ENCODE data around the gene CHD9. TPM values are rescaled to one million over a fixed set of nuclear protein-coding genes. Genes with fewer than 3 reads are reported as not detected.

CHD9 gene
- total and polyA plus RNA-seq, 9 of the 15 experiments (the other 6 are each of a cell fraction or from before 2014, with no cell fraction given) = 29.0 to 69.3 (median 40.6) TPM

DNA sequence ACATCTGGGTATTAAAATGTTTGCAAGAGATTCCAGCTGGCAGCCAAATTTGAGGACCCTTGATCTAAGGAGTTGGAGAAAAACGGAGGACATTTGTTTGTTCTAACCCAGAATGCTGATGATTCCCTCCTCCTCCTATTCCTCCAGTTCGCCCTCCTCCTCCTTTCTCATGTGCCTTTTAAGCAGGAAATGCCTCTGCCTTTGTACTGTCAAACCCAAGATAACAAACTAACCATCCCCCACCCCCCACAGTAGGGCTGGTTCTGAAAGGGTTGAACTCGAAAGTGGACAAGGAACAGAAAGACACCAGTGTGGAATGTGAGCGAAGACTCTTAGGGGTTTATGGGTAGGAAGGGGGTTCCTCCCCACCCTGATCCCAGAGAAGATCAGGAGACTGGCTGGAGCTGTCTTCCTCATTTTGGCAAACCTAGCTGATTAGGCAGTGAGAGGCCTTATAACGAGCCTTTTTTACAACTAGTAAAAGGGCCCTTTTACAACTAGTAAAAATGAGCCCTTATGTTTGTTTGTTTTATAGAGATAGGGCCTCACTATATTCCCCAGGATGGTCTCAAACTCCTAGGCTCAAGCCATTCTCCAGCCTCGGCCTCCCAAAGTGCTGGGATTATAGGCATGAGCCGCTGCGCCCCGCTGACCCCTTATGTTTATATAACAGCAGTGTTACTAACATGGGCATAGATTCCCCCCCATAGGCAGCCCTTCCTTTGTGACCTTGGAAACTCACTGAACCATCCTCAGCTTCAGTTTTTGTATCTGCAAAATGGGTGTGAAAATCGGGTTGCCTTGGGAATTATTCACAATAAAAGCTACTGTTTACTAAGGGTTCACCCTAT, 975 bp downstream of the CHD9 start (continued):
- TF ChIP-seq, protein P1, sequence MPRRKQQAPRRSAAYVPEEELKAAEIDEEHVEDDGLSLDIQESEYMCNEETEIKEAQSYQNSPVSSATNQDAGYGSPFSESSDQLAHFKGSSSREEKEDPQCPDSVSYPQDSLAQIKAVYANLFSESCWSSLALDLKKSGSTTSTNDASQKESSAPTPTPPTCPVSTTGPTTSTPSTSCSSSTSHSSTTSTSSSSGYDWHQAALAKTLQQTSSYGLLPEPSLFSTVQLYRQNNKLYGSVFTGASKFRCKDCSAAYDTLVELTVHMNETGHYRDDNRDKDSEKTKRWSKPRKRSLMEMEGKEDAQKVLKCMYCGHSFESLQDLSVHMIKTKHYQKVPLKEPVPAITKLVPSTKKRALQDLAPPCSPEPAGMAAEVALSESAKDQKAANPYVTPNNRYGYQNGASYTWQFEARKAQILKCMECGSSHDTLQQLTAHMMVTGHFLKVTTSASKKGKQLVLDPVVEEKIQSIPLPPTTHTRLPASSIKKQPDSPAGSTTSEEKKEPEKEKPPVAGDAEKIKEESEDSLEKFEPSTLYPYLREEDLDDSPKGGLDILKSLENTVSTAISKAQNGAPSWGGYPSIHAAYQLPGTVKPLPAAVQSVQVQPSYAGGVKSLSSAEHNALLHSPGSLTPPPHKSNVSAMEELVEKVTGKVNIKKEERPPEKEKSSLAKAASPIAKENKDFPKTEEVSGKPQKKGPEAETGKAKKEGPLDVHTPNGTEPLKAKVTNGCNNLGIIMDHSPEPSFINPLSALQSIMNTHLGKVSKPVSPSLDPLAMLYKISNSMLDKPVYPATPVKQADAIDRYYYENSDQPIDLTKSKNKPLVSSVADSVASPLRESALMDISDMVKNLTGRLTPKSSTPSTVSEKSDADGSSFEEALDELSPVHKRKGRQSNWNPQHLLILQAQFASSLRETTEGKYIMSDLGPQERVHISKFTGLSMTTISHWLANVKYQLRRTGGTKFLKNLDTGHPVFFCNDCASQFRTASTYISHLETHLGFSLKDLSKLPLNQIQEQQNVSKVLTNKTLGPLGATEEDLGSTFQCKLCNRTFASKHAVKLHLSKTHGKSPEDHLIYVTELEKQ (CRISPR knock-in tag; IDR thresholded peaks at IDR 0.05) = no peak
- no peak for TF ChIP-seq GTF2A2 (tag; IDR thresholded peaks at IDR 0.05)
- TF ChIP-seq U2AF1 (optimal IDR thresholded peaks at IDR 0.05; ENCODE audit: low read depth, low read length) = no peak
- peak; percentile 63 for TF ChIP-seq CBFA2T3 (IDR thresholded peaks at IDR 0.05)
- TF ChIP-seq, protein P2, sequence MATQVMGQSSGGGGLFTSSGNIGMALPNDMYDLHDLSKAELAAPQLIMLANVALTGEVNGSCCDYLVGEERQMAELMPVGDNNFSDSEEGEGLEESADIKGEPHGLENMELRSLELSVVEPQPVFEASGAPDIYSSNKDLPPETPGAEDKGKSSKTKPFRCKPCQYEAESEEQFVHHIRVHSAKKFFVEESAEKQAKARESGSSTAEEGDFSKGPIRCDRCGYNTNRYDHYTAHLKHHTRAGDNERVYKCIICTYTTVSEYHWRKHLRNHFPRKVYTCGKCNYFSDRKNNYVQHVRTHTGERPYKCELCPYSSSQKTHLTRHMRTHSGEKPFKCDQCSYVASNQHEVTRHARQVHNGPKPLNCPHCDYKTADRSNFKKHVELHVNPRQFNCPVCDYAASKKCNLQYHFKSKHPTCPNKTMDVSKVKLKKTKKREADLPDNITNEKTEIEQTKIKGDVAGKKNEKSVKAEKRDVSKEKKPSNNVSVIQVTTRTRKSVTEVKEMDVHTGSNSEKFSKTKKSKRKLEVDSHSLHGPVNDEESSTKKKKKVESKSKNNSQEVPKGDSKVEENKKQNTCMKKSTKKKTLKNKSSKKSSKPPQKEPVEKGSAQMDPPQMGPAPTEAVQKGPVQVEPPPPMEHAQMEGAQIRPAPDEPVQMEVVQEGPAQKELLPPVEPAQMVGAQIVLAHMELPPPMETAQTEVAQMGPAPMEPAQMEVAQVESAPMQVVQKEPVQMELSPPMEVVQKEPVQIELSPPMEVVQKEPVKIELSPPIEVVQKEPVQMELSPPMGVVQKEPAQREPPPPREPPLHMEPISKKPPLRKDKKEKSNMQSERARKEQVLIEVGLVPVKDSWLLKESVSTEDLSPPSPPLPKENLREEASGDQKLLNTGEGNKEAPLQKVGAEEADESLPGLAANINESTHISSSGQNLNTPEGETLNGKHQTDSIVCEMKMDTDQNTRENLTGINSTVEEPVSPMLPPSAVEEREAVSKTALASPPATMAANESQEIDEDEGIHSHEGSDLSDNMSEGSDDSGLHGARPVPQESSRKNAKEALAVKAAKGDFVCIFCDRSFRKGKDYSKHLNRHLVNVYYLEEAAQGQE (IDR thresholded peaks at IDR 0.05; ENCODE audit: borderline replicate concordance) = 0 out of 2 replicates have a peak, but pooled peaks have one; percentile 4
- TF ChIP-seq, protein P2 (CRISPR knock-in tag; IDR thresholded peaks at IDR 0.05; ENCODE audit: low read depth) = no peak
- no peak for TF ChIP-seq ZNF583 (CRISPR knock-in tag; IDR thresholded peaks at IDR 0.05)
- no peak for TF ChIP-seq ETS2 (tag; IDR thresholded peaks at IDR 0.05; ENCODE audit: borderline replicate concordance, poor library complexity, severe bottlenecking)
- TF ChIP-seq BCL6 (CRISPR knock-in tag; IDR thresholded peaks at IDR 0.05) = no peak
- no peak for TF ChIP-seq ILK (tag; IDR thresholded peaks at IDR 0.05; ENCODE audit: borderline replicate concordance, low read depth)
- TF ChIP-seq ELF1 (tag; IDR thresholded peaks at IDR 0.05) = peak; percentile 66
- TF ChIP-seq ZC3H11A (IDR thresholded peaks at IDR 0.05; ENCODE audit: low read depth, low read length) = no peak
- TF ChIP-seq ZFX (CRISPR knock-in tag; IDR thresholded peaks at IDR 0.05) = no peak
- no peak; the same call in 1 of the 2 replicates for TF ChIP-seq CBX1 (IDR thresholded peaks at IDR 0.05; ENCODE audit: low read depth)
- TF ChIP-seq ZNF384 (IDR thresholded peaks at IDR 0.05; ENCODE audit: low read depth, low read length) = no peak
- TF ChIP-seq GATAD2A (IDR thresholded peaks at IDR 0.05) = peak; percentile 95
